LNCaP clone FGC (cell line): ENCODE measurements around the gene RABGGTA.

Experiments used
- DNase-seq: peaks from one replicate; pipeline ENCODE4 v3.0.0-alpha.2; 2011; ENCODE audit warnings: low read depth
- H3K4me3 ChIP-seq: 2 replicates; pipeline ENCODE4 v1.5.1; 2011; ENCODE audit warnings: mild to moderate bottlenecking, low read depth, low read length, control low read depth
- CTCF ChIP-seq: IDR thresholded peaks from 2 replicates; pipeline ENCODE4 v1.5.1; 2012; ENCODE audit warnings: mild to moderate bottlenecking; ENCODE audit not compliant: control insufficient read depth, insufficient read depth; ENCODE audit errors: extremely low read depth

The RABGGTA gene

DNA sequence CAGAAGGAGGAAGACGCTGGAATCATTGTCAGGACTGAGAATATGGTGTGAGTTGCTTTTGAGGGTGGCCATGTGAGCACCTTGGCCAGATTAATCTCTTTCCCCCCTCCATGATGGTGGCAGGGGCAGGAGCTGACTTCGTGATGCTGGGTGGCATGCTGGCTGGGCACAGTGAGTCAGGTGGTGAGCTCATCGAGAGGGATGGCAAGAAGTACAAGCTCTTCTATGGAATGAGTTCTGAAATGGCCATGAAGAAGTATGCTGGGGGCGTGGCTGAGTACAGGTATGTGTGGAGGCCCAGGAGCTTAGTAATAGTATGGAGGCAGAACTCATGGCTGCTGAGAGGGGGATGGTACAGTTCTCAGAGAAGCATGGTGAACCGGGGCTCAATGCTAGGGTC is 33.3 kb downstream of the RABGGTA start:
- no peak for TF ChIP-seq CTCF
- no peak overlapping the region for H3K4me3 ChIP-seq
- no peak for DNase-seq

DNA sequence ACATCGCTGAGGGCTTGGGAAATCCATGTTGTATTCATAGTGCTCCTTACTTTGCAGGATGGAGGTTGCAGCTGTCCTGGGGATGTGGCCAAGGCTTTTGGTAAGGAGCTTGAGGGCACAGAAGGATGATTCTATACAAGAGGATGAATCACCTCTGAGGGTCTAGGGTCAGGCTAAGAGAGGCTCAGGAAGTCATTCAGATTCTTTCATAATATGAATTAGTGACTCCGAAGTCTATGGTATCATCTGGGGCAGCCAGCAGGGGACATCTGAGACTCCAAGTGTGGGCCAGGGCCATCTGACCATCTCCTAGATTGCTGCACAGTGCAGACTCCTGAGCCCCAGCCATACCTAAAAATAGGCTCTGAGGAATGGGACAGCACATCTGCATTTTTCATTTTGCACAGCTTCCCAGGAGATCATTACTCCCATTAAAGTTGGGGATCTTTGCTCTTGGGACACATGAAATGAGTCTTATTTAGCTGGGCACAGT is 33.9 kb downstream of the RABGGTA start:
- no peak for DNase-seq
- no peak overlapping the region for H3K4me3 ChIP-seq
- no peak for TF ChIP-seq CTCF

DNA sequence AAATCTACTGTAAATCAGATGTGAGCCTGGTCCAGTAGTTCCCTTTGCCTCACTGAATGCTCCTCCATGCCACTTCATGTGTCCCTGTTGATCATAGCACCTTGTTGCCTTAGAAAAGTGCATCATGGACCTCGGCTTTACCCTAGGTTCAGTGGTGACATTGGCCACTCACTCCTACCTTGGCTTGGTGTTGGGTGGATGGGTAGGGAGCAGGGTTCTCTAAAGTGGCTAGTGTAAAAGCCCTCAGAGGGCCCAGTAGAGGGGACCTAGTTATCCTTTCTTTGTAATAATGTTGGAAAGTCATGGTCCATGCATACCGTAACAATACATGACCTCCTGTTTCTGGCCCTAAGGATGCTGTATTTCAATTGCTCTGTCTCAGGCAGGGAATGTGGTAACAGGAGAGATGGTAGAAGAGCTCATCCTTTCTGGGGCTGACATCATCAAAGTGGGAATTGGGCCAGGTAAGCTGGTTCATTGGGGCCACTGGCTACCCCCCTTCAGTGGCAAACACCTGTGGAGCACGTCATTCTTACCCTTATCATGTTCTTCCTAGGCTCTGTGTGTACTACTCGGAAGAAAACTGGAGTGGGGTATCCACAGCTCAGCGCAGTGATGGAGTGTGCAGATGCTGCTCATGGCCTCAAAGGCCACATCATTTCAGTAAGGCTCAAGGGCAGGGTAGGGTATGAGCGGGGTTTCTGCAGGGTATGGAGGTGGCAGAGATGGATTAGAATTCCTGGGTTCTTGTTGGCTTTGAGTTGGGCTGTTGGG is 34.5 kb downstream of the RABGGTA start:
- TF ChIP-seq CTCF = no peak
- DNase-seq = no peak

DNA sequence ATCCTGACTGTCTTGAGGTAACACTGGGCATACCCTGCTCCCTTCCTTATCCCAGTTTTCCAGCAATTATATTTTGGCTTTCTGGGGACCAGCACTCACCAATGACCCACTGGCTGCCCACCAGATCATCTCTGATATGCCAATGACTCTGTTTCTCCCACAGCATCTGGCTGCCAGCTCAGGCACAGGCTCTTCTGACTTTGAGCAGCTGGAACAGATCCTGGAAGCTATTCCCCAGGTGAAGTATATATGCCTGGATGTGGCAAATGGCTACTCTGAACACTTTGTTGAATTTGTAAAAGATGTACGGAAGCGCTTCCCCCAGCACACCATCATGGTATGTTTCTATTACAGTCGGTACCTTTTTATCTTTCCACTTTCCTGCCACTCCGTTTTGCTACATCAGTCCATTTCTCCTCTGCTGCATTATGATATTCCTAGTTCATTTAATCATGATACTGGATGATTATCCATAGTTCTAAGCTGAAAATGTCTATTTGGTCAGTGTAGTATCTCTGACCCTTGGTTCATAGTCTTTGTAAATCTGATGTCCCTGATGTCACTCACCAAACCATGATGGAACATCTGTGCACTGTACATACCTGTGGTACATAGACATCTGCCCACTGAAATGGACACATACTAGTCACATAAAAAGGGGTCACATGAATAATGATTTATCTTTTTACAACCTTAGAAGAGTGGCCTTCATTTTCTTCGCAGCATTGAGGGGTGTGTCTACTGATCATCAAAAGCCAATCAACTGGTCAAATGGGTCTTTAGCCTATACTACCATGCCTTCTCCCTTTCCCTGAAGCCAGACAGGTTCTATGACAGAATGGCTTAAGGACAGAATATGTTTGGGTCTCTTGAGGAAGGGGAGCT is 35.4 kb downstream of the RABGGTA start:
- H3K4me3 ChIP-seq = no peak overlapping the region
- TF ChIP-seq CTCF = no peak
- DNase-seq = no peak

More for the DNA sequence above, 34.5 kb downstream of the RABGGTA start:
- H3K4me3 ChIP-seq = no peak overlapping the region

DNA sequence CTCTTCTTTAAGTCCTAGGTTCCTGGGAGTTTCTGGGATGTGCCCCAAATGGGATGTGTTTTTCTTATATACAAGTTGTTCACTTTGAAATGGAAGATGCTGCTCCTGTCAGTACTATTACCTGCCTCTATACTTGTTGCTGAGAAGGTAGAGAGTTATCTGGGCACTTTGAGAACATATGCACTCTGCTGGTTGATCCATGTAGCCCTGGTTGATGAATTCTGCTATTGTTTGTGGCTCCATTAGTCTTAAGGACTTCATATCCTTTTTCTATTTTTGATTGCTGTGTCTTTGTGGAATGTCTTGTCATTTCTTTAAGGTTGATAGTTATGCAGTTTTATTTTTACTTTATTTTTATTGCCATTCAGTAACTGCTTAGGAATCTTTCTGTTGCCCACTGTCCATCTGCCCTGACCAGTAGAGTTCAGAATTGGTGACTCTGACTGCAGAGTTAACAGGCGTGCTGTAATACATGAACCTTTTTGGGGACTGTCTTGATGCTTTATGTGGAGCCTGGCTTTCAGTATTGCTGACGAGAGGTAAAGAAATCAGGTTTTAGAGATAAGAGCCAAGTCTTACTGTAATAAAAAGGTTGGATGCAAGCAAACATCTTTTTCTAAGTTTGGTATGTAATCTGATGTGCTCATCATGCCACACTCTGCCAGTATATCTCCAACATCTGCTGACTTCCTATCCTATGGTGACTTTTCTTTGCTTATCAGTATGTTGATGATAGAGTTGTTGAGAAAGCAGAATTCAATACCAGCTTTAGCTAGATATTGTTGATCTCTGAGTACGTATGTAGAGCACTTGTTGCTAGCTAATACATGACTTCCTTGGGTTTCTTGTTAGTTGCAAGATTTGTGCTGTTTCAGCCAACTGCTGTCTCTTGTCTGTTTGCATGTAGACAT is 37.0 kb downstream of the RABGGTA start:
- no peak for DNase-seq
- no peak overlapping the region for H3K4me3 ChIP-seq
- TF ChIP-seq CTCF = no peak

DNA sequence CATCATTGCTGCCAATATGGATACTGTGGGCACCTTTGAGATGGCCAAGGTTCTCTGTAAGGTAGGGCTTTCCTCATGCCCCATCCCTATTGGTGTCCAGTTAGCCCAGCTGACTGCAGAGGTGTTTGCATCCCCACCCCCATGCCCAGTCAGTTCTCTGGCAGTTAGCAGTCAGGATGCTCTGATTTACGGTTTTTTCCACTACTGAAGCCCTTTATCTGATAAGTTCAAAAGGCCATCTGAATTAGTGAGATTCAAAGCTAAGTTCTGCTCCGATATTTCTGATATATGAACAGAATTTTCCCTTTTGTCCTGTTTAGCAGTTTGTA is 37.9 kb downstream of the RABGGTA start:
- DNase-seq = no peak
- TF ChIP-seq CTCF = no peak
- H3K4me3 ChIP-seq = peak overlapping the region; percentile 80
